IMR-90 (cell line): ENCODE data around the gene ABCA9. TPM values are rescaled to one million over a fixed set of nuclear protein-coding genes. Genes with fewer than 3 reads are reported as not detected.

Source experiments
- ATAC-seq: fragments of 200-7000 bp; cut with Tn5 transposase; 2 replicates; pipeline ENCODE4 v1.9.1; 2020; ENCODE audit warnings: low read depth, mild to moderate bottlenecking, moderate library complexity
- BruUV-seq: library from RNA; stranded (reverse); fragments of 400-500 nt; replicated peaks from 2 replicates; lab custom pipeline; 2021; lab: Mats Ljungman, UMichigan
- CTCF ChIA-PET: fragments of 300-600 bp; formaldehyde crosslinking; extraction: SDS; loops from one replicate; lab custom pipeline; 2021; ENCODE audit warnings: antibody characterized with exemption; lab: Yijun Ruan, JAX
- POLR2A ChIA-PET: fragments of 300-600 bp; sonication (Branson Sonifier 250); formaldehyde crosslinking; loops from one replicate; lab custom pipeline; 2022; ENCODE audit warnings: antibody characterized with exemption; ENCODE audit not compliant: unreplicated experiment; lab: Charles Lee
- DNase-seq: peaks from one replicate; pipeline ENCODE4 v3.0.0; 2013
- H2AFZ ChIP-seq: replicated peaks from 2 replicates; pipeline ENCODE3; 2013; ENCODE audit warnings: low read length, mild to moderate bottlenecking; ENCODE audit not compliant: poor library complexity
- H2AK5ac ChIP-seq: 2 replicates; pipeline ENCODE4 v1.6.1; 2013; ENCODE audit warnings: low read depth, low read length, inconsistent platforms
- H2AK9ac ChIP-seq: replicated peaks from 2 replicates; pipeline ENCODE3; 2013; ENCODE audit warnings: mild to moderate bottlenecking, low read depth, low read length, moderate library complexity; ENCODE audit not compliant: poor library complexity
- H2BK120ac ChIP-seq: 2 replicates; pipeline ENCODE4 v1.6.1; 2013; ENCODE audit warnings: low read depth, low read length, inconsistent platforms
- H2BK15ac ChIP-seq: 3 replicates; pipeline ENCODE4 v1.6.1; 2013; ENCODE audit warnings: low read depth, low read length, inconsistent platforms
- H2BK20ac ChIP-seq: 2 replicates; pipeline ENCODE4 v1.6.1; 2013; ENCODE audit warnings: low read depth, mild to moderate bottlenecking, inconsistent platforms, low read length, moderate library complexity
- H2BK5ac ChIP-seq: 2 replicates; pipeline ENCODE4 v1.6.1; 2013; ENCODE audit warnings: mild to moderate bottlenecking, low read depth, low read length, inconsistent platforms; ENCODE audit not compliant: poor library complexity, severe bottlenecking
- H3K14ac ChIP-seq: replicated peaks from 2 replicates; pipeline ENCODE4 v1.6.1; 2013; ENCODE audit warnings: low read depth, low read length, inconsistent platforms
- H3K18ac ChIP-seq: 2 replicates; pipeline ENCODE4 v1.6.1; 2013; ENCODE audit warnings: low read depth, low read length, control low read depth
- H3K23ac ChIP-seq: 2 replicates; pipeline ENCODE4 v1.6.1; 2013; ENCODE audit warnings: low read depth, low read length, inconsistent platforms
- H3K27ac ChIP-seq: 2 replicates; pipeline ENCODE4 v1.5.1; 2013; ENCODE audit warnings: mild to moderate bottlenecking, control low read depth, low read length; ENCODE audit not compliant: insufficient read depth
- H3K27me3 ChIP-seq: 2 replicates; pipeline ENCODE4 v1.6.1; 2013; ENCODE audit warnings: low read length; ENCODE audit not compliant: control insufficient read depth, insufficient read depth
- H3K36me3 ChIP-seq: 2 replicates; pipeline ENCODE4 v1.6.1; 2013; ENCODE audit warnings: low read length, mixed read lengths; ENCODE audit not compliant: control insufficient read depth, insufficient read depth
- H3K4ac ChIP-seq: 2 replicates; pipeline ENCODE4 v1.6.1; 2013; ENCODE audit warnings: low read depth, low read length, inconsistent platforms
- H3K4me1 ChIP-seq: 2 replicates; pipeline ENCODE4 v1.6.1; 2013; ENCODE audit warnings: low read length, mixed read lengths; ENCODE audit not compliant: control insufficient read depth, insufficient read depth
- H3K4me2 ChIP-seq: 2 replicates; pipeline ENCODE4 v1.6.1; 2013; ENCODE audit warnings: low read depth, mild to moderate bottlenecking, control low read depth, low read length, moderate library complexity
- H3K4me3 ChIP-seq: 2 replicates; pipeline ENCODE4 v1.5.1; 2013; ENCODE audit warnings: low read depth, mild to moderate bottlenecking, control low read depth, low read length, moderate library complexity; ENCODE audit not compliant: insufficient read depth
- H3K56ac ChIP-seq: 2 replicates; pipeline ENCODE4 v1.6.1; 2013; ENCODE audit warnings: low read length, inconsistent platforms; ENCODE audit not compliant: insufficient read depth; ENCODE audit errors: extremely low read depth
- H3K79me1 ChIP-seq, 2 experiments: 2 replicates each; pipeline ENCODE4 v1.6.1; 2013; ENCODE audit warnings: low read length in 2 of 2, inconsistent platforms in 1 of 2, low read depth in 1 of 2
- H3K9ac ChIP-seq: 2 replicates; pipeline ENCODE4 v1.6.1; 2013; ENCODE audit warnings: low read depth, low read length, control low read depth
- H3K9me1 ChIP-seq: 2 replicates; pipeline ENCODE4 v1.6.1; 2013; ENCODE audit warnings: low read length, inconsistent platforms; ENCODE audit not compliant: insufficient read depth
- H3K9me3 ChIP-seq: 2 replicates; pipeline ENCODE4 v1.6.1; 2013; ENCODE audit warnings: low read length; ENCODE audit not compliant: control insufficient read depth, insufficient read depth
- H4K20me1 ChIP-seq: 2 replicates; pipeline ENCODE4 v1.6.1; 2013; ENCODE audit warnings: low read length, inconsistent platforms; ENCODE audit not compliant: insufficient read depth
- H4K5ac ChIP-seq: 2 replicates; pipeline ENCODE4 v1.6.1; 2013; ENCODE audit warnings: mild to moderate bottlenecking, low read depth, low read length, control low read depth
- H4K8ac ChIP-seq, 2 experiments: 2 replicates each; pipeline ENCODE4 v1.6.1; 2013; ENCODE audit warnings: low read depth in 2 of 2, low read length in 2 of 2, control low read depth in 1 of 2, inconsistent platforms in 1 of 2
- H4K91ac ChIP-seq: 2 replicates; pipeline ENCODE4 v1.6.1; 2013; ENCODE audit warnings: low read depth, low read length, inconsistent platforms; ENCODE audit not compliant: insufficient read depth
- BHLHE40 ChIP-seq: fragments of 150-350 bp; IDR thresholded peaks from 2 replicates; pipeline ENCODE4 v1.6.1; 2016; ENCODE audit warnings: mild to moderate bottlenecking, low read depth, low read length
- CEBPB ChIP-seq: IDR thresholded peaks from 2 replicates; pipeline ENCODE4 v1.6.1; 2012; ENCODE audit warnings: low read depth, low read length, improper control_type of control experiment
- CHD1 ChIP-seq: IDR thresholded peaks from 2 replicates; pipeline ENCODE4 v1.6.1; 2012; ENCODE audit warnings: low read depth, low read length, improper control_type of control experiment
- CTCF ChIP-seq: conservative IDR thresholded peaks from 2 replicates; pipeline ENCODE4 v1.5.1; 2012; ENCODE audit warnings: mild to moderate bottlenecking, low read depth, low read length, improper control_type of control experiment
- FOS ChIP-seq: fragments of 150-350 bp; IDR thresholded peaks from 2 replicates; pipeline ENCODE4 v1.6.1; 2016; ENCODE audit warnings: low read depth, low read length
- MAFK ChIP-seq: IDR thresholded peaks from 2 replicates; pipeline ENCODE4 v1.6.1; 2012; ENCODE audit warnings: low read depth, low read length, improper control_type of control experiment
- MAZ ChIP-seq: IDR thresholded peaks from 2 replicates; pipeline ENCODE4 v1.6.1; 2012; ENCODE audit warnings: low read depth, mild to moderate bottlenecking, low read length, improper control_type of control experiment, moderate library complexity, borderline replicate concordance
- MXI1 ChIP-seq: IDR thresholded peaks from 2 replicates; pipeline ENCODE4 v1.6.1; 2012; ENCODE audit warnings: low read depth, mild to moderate bottlenecking, low read length, moderate library complexity, borderline replicate concordance
- NFE2L2 ChIP-seq: fragments of 150-350 bp; IDR thresholded peaks from 2 replicates; pipeline ENCODE4 v1.6.1; 2016; ENCODE audit warnings: low read depth, mild to moderate bottlenecking, low read length
- POLR2A ChIP-seq: IDR thresholded peaks from 2 replicates; pipeline ENCODE4 v1.6.1; 2012; ENCODE audit warnings: mild to moderate bottlenecking, low read depth, low read length
- RAD21 ChIP-seq: IDR thresholded peaks from 2 replicates; pipeline ENCODE4 v1.6.1; 2012; ENCODE audit warnings: low read length, improper control_type of control experiment
- RFX5 ChIP-seq: IDR thresholded peaks from 2 replicates; pipeline ENCODE4 v1.8.0; 2012; ENCODE audit warnings: low read depth, mild to moderate bottlenecking, low read length, moderate library complexity
- SMC3 ChIP-seq: fragments of 150-350 bp; IDR thresholded peaks from 2 replicates; pipeline ENCODE4 v1.6.1; 2016; ENCODE audit warnings: low read depth, mild to moderate bottlenecking, antibody characterized with exemption, low read length, moderate library complexity
- WGBS, 2 experiments: methylation state at CpG; one replicate each; pipeline versions ENCODE4 v1.1.5 to v1.1.7; 2013; ENCODE audit warnings: missing lambda C conversion rate in 2 of 2; ENCODE audit not compliant: insufficient read length in 1 of 2; ENCODE audit errors: extremely low coverage in 2 of 2; 5-methylcytosine and 5-hydroxymethylcytosine counted together
- dilution Hi-C: fragments of 300-500 bp; cut with HindIII; formaldehyde crosslinking; loops from one replicate; pipeline ENCODE4 v1.14.3; 2018; ENCODE audit warnings: low sequenced_read_pairs; ENCODE audit not compliant: unreplicated experiment
- in situ Hi-C: fragments of 300-500 bp; cut with MboI; formaldehyde crosslinking; loops from 3 replicates; pipeline ENCODE4 v1.14.3; 2019; ENCODE audit warnings: low sequenced_read_pairs, inconsistent platforms, mixed read lengths
- intact Hi-C: fragments of 100-400 bp; cut with micrococcal nuclease; formaldehyde crosslinking; loops from 2 replicates; pipeline ENCODE4 v1.10.0; 2022
- polyA plus RNA-seq, 3 experiments: library from polyadenylated mRNA; depleted of rRNA; stranded (reverse); fragments of >200 nt; gene quantifications; 2 replicates each; pipeline ENCODE4 v1.2.3, GENCODE V29; 2012; ENCODE audit warnings: low replicate concordance in 1 of 3
- total RNA-seq: library from RNA; depleted of rRNA; stranded (reverse); fragments of >200 nt; gene quantifications from 2 replicates; pipeline ENCODE4 v1.2.3, GENCODE V29; 2012
- TF ChIP-seq, protein P1 (sequence below): fragments of 150-350 bp; IDR thresholded peaks from 2 replicates; pipeline ENCODE4 v1.6.1; 2016; ENCODE audit warnings: low read depth, mild to moderate bottlenecking, low read length, moderate library complexity, borderline replicate concordance
- TF ChIP-seq, protein P2 (sequence below): fragments of 150-350 bp; IDR thresholded peaks from 2 replicates; pipeline ENCODE4 v1.6.1; 2017; ENCODE audit warnings: mild to moderate bottlenecking, antibody characterized with exemption, low read length, low read depth

ABCA9 gene
- total and polyA plus RNA-seq, 2 of the 4 experiments (the other 2 are of a cell fraction) = under 0.01 TPM; not detected in 1

DNA sequence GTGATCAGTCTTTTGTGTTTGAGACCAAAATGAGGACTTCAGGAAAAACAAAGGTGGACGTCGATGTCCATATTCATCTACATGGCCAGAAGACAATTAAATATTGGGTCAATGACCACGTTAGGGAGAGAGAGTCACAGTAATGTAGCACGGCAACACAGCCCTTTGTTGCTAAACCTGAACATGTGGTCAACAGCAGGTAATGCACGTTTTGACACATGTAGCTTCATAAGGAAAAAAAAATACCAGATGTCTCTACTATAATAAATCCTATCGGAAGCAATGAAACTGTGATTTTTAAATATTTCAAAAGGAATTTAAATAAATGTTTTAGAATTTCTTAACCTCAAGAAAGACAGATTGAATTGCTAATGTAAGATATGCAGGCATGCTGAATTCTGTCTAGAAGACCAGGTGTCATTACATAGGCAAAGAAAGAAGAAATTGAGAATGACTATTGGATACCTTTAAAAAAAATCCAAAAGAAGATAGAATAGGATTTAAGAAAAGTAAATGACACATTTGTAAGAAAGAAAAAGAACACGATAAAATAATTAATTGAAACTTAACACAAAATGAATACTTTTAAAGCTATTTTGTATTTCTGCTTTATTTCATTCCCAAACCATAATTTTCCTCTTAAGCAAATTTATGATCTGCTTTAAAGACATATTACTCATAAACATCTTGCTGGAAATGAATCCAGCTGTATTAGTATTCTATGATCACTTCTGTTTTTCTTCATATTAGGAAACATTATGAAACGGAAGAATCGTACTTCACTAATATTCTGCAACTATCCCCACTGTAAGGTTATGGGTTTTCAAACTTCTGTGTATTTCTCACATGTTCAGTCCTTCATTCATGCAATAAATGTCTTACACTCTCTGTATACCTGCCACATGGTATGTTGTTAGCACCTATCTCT is 135.7 kb downstream of the ABCA9 start:
- H2BK120ac ChIP-seq = no peak overlapping the region
- no peak overlapping the region for H4K8ac ChIP-seq
- no peak overlapping the region for H3K14ac ChIP-seq
- H3K56ac ChIP-seq = no peak overlapping the region
- H3K18ac ChIP-seq = no peak overlapping the region
- H3K79me1 ChIP-seq = no peaks in the 10 kb centered on the region
- ChIA-PET CTCF (interaction anchor here (0.6 kb wide), 1 partner anchor 18 kb away, joined by 3 read pairs; no protein-coding TSS in a partner anchor), POLR2A (no interaction called here)
- H3K9me1 ChIP-seq = no peaks in the 10 kb centered on the region
- in situ Hi-C loops (no loop called here), dilution Hi-C loops (no loop called here), intact Hi-C loops (no loop called here)
- H2AK9ac ChIP-seq = no peak overlapping the region
- H3K27ac ChIP-seq = no peak overlapping the region
- no peak overlapping the region for H2BK20ac ChIP-seq
- no TSS peak for BruUV-seq
- no CpG with 5 or more reads among the region's 9 CpGs for WGBS, 2 experiments
- no peak overlapping the region for H2BK5ac ChIP-seq
- no peak overlapping the region for H4K5ac ChIP-seq
- H2AFZ ChIP-seq = no peak overlapping the region
- H3K27me3 ChIP-seq = no peaks in the 10 kb centered on the region
- DNase-seq = no peak
- H3K23ac ChIP-seq = no peak overlapping the region
- H2BK15ac ChIP-seq = no peak overlapping the region
- 0 out of 2 replicates have a peak, but pooled peaks cover under 1% of the 10 kb centered on the region for H3K36me3 ChIP-seq
- H3K9me3 ChIP-seq = no peaks in the 10 kb centered on the region
- H4K91ac ChIP-seq = no peak overlapping the region
- H4K20me1 ChIP-seq = no peaks in the 10 kb centered on the region
- H3K4me2 ChIP-seq = no peak overlapping the region
- H3K9ac ChIP-seq = no peak overlapping the region
- H3K4ac ChIP-seq = no peak overlapping the region
- H2AK5ac ChIP-seq = no peak overlapping the region
- H3K4me1 ChIP-seq = no peaks in the 10 kb centered on the region
- no peak for ATAC-seq
- H3K4me3 ChIP-seq = no peak overlapping the region
- TF ChIP-seq FOS (no peak), BHLHE40 (no peak), MAZ (no peak), POLR2A (no peak), CHD1 (no peak), NFE2L2 (no peak), MXI1 (no peak), RFX5 (no peak), RAD21 (no peak), MAFK (no peak), CTCF (no peak), CEBPB (no peak), SMC3 (no peak)
- TF ChIP-seq, protein P1, sequence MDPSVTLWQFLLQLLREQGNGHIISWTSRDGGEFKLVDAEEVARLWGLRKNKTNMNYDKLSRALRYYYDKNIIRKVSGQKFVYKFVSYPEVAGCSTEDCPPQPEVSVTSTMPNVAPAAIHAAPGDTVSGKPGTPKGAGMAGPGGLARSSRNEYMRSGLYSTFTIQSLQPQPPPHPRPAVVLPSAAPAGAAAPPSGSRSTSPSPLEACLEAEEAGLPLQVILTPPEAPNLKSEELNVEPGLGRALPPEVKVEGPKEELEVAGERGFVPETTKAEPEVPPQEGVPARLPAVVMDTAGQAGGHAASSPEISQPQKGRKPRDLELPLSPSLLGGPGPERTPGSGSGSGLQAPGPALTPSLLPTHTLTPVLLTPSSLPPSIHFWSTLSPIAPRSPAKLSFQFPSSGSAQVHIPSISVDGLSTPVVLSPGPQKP = no peak
- TF ChIP-seq, protein P2, sequence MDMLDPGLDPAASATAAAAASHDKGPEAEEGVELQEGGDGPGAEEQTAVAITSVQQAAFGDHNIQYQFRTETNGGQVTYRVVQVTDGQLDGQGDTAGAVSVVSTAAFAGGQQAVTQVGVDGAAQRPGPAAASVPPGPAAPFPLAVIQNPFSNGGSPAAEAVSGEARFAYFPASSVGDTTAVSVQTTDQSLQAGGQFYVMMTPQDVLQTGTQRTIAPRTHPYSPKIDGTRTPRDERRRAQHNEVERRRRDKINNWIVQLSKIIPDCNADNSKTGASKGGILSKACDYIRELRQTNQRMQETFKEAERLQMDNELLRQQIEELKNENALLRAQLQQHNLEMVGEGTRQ = no peak
